ENCODE results near the gene CTNNBL1.
"Not testable (repeated sequence)": the region's sequence is repeated elsewhere in the genome, so short reads cannot be mapped to it uniquely, and the experiment has no call there.

CTNNBL1 gene

DNA sequence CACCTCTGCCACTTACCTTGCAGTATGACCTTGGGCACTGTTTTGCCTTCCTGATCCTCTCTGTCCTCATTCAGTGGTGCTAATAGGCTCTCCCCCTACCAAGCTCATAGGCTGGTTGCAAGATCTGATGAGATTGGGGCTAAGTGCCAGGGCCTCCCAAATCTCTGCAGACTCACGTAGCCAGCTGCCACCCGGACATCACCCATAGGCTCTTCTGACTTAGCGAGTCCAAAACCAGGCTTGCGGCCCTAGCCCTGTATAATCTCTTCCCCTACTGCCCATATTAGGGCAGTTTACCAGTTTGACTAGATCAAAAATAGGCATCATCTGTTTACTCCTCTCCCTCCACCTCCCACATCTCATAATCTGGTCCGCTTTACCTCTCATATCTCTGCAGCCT is 154.9 kb downstream of the CTNNBL1 start:
- in situ Hi-C loops (cut with HindIII; ENCODE audit: low sequenced_read_pairs), result no loop called here

DNA sequence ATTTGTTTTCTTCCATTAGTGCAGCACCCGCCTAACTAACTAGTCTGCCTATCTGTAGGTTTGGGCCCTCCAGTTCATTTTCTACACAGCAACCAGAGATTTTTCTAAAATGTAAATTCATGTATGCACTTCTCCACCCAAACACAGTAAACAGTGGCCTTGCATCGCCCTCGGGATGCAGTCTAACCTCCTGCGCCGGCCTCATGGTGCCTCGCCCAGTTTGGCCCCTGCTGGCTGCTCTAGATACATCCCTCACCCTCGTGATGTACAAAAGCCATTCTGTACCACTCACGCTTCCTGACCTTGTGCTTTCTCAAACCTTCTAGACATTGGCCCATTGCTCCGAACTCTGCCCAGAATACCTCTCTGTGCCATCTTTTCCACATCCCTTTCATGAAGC is 155.3 kb downstream of the CTNNBL1 start:
- in situ Hi-C loops (cut with HindIII; ENCODE audit: low sequenced_read_pairs), result no loop called here

GRCh38 chr20:37849566-37849965 is 155.7 kb downstream of the CTNNBL1 start:
- in situ Hi-C loops (cut with HindIII; ENCODE audit: low sequenced_read_pairs), result no loop called here

DNA sequence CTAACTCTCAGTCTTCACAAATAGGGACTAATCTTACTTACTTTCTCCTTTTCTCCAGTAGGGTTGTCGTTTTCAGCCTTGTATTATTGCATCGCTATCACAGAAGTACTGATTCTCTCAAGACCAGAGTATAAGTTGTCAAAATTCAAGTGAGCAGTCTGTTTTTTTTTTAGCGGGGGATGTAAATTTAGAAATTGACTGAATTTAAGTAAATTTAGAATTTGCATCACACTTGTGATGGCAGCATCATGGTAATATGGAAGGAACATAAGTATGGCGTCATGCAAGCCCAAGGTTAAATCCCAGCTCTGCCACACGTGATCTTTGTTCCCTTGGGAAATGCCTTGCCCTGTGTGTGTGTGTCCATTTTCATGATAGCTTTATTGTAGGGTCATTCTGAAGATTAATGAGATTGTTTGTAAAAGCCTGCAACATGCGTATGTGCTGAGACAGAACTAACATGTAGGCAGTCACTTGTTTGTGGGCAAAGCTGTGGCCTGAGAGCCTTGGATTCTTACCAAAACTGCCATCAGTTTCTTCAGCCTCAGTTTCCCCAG is 156.3 kb downstream of the CTNNBL1 start:
- in situ Hi-C loops (cut with HindIII; ENCODE audit: low sequenced_read_pairs), result no loop called here

DNA sequence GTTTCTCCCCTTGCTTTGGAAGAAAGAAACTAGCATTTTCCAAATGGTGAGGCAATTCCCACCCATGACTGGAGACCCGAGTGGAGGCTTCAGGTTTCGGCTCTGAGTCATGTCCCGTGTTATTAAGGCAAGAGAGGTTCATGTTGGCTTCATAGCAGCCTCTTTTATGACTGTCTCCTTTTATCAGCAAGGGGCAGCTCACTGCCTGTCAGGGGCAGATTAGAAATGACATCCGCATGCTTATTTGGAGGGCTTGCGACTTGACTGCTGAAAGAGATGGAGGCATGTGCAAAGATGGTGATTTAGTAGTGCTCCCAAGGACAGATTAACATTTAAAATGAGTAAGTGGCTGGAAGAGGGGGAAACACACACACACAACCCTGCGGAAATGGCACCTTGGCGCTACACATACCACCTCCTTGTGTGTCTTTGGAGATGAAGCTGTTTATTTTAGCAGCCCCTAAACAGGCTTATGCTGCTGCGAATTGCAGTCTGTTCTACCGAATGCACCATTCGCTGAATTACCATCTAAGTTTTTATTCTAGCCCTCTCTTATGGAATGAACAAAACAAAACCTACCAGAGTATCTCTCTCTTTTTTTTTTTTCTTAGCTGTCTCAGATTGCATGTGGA is 157.0 kb downstream of the CTNNBL1 start:
- in situ Hi-C loops (cut with HindIII; ENCODE audit: low sequenced_read_pairs), result no loop called here

DNA sequence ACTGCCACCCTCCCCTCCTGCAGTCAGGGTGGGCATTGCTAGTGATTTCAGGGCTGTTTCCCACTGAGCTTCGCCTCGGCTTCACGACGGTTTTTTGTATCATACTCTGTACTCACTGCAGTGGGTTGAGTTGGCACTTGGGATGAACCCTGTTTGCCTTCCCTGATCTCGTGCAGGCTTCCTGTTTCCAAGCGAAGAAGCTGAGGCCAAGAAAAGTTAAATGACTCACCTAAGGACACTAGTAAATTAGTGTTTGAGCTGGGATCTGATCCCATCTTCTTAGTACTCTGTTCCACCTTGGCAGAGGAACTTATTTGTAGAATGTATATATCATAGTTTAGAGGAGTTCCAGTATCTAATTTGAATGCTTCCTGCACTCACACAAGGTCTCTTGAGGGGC is 158.8 kb downstream of the CTNNBL1 start:
- in situ Hi-C loops (cut with HindIII; ENCODE audit: low sequenced_read_pairs), result no loop called here

DNA sequence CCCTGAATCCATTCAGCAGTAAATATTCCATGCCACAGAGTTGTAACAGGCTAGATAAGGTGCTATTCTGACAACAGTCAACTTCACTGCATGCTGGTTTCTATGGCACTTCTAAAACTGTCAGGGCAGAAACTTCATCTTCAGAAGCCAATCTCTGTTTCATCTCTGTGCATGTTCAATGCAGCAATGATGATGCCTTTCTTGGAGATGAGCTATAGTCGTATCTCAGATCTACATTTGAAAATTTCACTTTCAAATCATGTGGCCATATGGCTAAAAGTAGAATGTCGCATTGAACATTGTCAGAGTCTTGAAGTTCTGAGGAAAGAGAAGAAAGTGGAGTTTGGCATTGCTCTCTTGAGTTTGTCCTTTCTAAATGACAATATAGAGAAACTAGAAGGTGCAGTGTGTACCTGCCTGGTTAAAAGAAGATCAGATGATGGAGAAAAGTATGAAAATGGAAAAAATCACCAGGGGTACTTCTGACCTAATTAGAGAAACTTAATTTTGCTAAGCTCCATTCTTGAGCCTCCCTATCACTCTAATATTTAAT is 160.1 kb downstream of the CTNNBL1 start:
- in situ Hi-C loops (cut with HindIII; ENCODE audit: low sequenced_read_pairs), result no loop called here

- in situ Hi-C loops (cut with HindIII; ENCODE audit: low sequenced_read_pairs), result not testable (repeated sequence)
Observed at GRCh38 chr20:37856034-37856433, 162.2 kb downstream of the CTNNBL1 start.

DNA sequence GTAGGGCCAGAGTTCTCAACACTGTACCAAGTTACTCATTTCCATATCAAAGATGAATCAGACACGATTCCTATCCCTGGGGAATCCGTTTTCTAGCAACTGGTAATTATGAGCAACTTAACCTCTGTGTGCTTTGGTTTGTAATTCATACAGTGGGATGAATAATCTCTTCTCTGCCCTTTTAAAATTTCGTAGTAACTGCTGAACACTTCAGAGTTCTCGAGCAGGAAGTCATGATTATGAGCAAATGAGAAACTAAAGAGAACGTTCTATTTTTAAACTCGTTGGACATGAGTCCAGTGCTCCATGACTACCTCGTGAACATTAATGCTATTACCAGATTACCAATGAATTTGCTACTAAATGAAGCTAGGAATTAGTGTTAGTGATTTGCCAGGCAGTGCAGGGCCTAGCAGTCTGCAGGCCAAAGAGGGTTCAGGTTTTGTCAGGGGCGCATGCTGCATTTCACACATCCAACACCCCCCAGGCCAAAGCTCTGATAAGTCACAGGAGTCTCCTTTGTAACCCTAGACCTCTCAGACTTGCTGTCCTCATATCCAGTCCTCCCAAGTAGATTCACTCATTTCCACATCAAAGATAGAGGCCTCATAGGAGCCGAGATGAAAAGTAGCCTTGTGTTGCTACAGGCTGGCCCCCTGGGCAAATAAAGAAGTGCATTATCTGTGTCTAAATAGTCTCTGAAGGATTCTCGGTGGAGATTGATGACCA is 163.3 kb downstream of the CTNNBL1 start:
- in situ Hi-C loops (cut with HindIII; ENCODE audit: low sequenced_read_pairs), result no loop called here

DNA sequence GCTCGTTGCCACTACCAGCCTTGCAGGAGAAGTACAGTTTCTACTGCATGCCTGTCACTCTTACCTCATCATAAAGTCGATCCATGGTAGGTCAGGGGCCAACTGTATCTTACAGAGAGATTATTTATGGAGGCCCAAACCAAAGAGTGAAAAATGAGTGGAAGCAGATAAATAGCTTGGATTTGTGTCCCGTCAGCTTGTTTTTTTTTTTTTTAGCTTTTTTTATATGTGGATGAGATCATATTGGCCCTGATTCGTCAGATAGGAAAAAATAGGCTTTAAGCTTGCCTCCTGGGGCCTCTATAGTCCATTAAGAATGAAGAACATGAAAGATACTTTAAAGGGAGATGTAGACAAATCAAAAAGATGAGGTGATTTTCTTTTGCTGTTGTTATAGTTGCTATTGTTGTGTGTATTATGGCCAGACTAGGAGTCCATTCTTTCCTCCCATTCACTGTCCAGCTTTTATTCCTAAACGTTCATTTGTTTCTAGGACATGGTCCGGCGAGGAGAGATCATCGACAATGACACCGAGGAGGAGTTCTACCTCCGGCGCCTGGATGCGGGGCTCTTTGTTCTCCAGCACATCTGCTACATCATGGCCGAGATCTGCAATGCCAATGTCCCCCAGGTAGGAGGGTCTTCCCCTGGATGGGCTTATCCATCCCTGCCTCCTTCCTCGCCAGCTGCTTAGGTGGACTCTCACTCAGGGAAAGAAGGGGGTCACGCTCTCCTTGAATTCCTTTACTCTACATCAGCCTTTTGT is 165.8 kb downstream of the CTNNBL1 start:
- in situ Hi-C loops (cut with HindIII; ENCODE audit: low sequenced_read_pairs), result loop anchor here (5.0 kb wide), 1 partner anchor 52 kb away; no protein-coding TSS in a partner anchor

- in situ Hi-C loops (cut with HindIII; ENCODE audit: low sequenced_read_pairs), result loop anchor here (5.0 kb wide), 1 partner anchor 56 kb away; no protein-coding TSS in a partner anchor
Observed at GRCh38 chr20:37863289-37863688, 169.5 kb downstream of the CTNNBL1 start.

GRCh38 chr20:37864298-37864697 is 170.5 kb downstream of the CTNNBL1 start:
- in situ Hi-C loops (cut with HindIII; ENCODE audit: low sequenced_read_pairs), result loop anchor here (5.0 kb wide), 1 partner anchor 57 kb away; no protein-coding TSS in a partner anchor

- in situ Hi-C loops (cut with HindIII; ENCODE audit: low sequenced_read_pairs), result no loop called here
Observed at GRCh38 chr20:37866051-37866450, 172.2 kb downstream of the CTNNBL1 start.

GRCh38 chr20:37867289-37868195 is 173.7 kb downstream of the CTNNBL1 start:
- in situ Hi-C loops (cut with HindIII; ENCODE audit: low sequenced_read_pairs), result no loop called here

DNA sequence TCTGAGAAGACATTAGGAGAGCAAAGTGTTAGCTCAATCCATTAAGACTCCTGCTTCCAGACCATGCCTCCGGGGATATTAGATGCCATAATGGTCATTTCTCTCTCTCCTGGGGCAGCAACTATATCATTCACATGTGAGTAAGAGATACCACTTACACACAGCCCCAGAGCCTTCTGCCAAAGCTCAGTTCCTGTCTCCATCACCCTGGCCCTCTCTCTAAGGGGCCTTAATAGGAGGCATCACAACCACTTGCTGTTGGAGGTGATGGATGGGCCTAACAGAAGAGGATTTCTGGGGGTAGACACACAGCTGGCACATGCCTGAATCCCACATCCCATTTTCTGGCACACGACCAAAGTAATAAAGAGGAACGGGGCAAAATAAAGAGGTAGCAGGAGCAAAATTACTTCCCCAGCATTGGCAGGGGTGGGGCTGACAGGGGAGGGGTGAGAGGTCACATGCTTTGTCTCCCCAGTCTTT is 175.1 kb downstream of the CTNNBL1 start:
- in situ Hi-C loops (cut with HindIII; ENCODE audit: low sequenced_read_pairs), result no loop called here

DNA sequence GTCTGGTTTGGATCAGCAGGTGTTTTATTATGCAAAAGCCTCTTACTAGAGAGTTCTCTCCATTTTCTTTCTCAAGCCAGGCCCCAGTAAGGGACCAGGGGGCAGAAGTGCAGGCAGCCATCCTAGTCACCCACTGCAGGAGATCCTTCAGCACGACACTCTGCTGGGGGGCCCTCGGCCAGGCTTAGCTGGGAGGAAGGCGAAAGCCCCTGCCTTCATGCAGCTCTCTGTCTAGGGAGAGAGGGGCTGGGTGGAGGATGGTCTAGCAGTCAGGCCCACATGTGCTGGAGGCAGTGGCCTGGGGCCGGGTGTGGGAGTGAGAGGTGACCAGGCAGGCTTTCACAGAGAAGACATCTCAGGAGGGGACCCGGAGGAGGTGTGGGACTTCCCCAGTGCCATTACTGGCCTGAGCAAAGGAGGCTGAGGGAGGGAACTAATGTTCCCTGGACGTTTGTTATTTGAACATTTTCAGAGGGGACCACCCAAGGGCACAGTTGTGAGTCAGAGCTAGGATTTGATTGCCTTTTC is 175.6 kb downstream of the CTNNBL1 start:
- in situ Hi-C loops (cut with HindIII; ENCODE audit: low sequenced_read_pairs), result no loop called here

GRCh38 chr20:37870294-37870693 is 176.5 kb downstream of the CTNNBL1 start:
- in situ Hi-C loops (cut with HindIII; ENCODE audit: low sequenced_read_pairs), result no loop called here

GRCh38 chr20:37871751-37872150 is 177.9 kb downstream of the CTNNBL1 start:
- in situ Hi-C loops (cut with HindIII; ENCODE audit: low sequenced_read_pairs), result no loop called here

GRCh38 chr20:37872161-37872560 is 178.3 kb downstream of the CTNNBL1 start:
- in situ Hi-C loops (cut with HindIII; ENCODE audit: low sequenced_read_pairs), result no loop called here

DNA sequence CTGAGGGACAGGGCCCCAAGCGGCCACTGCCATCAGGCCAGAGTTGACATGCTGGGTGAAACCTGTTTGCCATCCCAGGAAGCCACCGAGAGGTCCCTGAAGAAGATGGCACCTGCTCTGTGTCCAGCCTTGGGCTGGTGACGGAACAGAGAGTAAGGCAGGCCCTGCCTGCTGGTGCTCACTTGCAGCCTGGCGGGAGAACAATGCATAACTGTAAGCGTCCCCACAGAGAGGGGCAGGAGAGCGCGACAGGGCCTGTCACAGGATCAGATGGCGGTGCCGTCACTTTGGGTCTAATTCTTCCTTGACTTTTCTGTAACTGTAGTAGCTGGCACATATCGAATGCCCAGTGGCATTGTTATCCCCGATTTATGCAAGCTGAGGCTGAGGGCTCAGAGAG is 180.1 kb downstream of the CTNNBL1 start:
- in situ Hi-C loops (cut with HindIII; ENCODE audit: low sequenced_read_pairs), result no loop called here

Measured in endothelial cell of hepatic sinusoid (primary cell).